HuH-7 (cell line): ENCODE measurements around the gene KRABD2.
"Not testable (repeated sequence)": the region's sequence is repeated elsewhere in the genome, so short reads cannot be mapped to it uniquely, and the experiment has no call there.

Source experiments
- DNase-seq: peaks from one replicate; pipeline ENCODE4 v3.0.0; 2011; ENCODE audit warnings: low spot score

Gene KRABD2

GRCh38 chr17:8360751-8361150 lies 15.8 kb downstream of the KRABD2 start:
- no peak for DNase-seq

- no peak for DNase-seq
Measured at GRCh38 chr17:8360260-8360659, 16.2 kb downstream of the KRABD2 start.

GRCh38 chr17:8359769-8360168 lies 16.7 kb downstream of the KRABD2 start:
- no peak for DNase-seq

- DNase-seq, result no peak
Measured at GRCh38 chr17:8357910-8358309, 18.6 kb downstream of the KRABD2 start.

GRCh38 chr17:8354236-8354635 lies 22.3 kb downstream of the KRABD2 start:
- no peak for DNase-seq

GRCh38 chr17:8353736-8354135 lies 22.8 kb downstream of the KRABD2 start:
- DNase-seq, result no peak

- DNase-seq, result no peak
Measured at GRCh38 chr17:8350339-8350738, 26.2 kb downstream of the KRABD2 start.

GRCh38 chr17:8347001-8347400 lies 29.5 kb downstream of the KRABD2 start:
- DNase-seq, result not testable (repeated sequence)

- no peak for DNase-seq
Measured at GRCh38 chr17:8345951-8346665, 30.4 kb downstream of the KRABD2 start.

GRCh38 chr17:8345052-8345690 lies 31.3 kb downstream of the KRABD2 start:
- no peak for DNase-seq

GRCh38 chr17:8341456-8341855 lies 35.0 kb downstream of the KRABD2 start:
- no peak for DNase-seq

- DNase-seq, result no peak
Measured at GRCh38 chr17:8339540-8339939, 37.0 kb downstream of the KRABD2 start, which contains the start of gene ODF4. TSS of gene ODF4 (plus strand) at chr17:8339840. CDS start at chr17:8340052, 212 bp downstream.

- DNase-seq, result no peak
Measured at GRCh38 chr17:8338753-8339140, 37.8 kb downstream of the KRABD2 start.

GRCh38 chr17:8337802-8338752 lies 38.4 kb downstream of the KRABD2 start:
- DNase-seq, result no peak

GRCh38 chr17:8333281-8333680 lies 43.2 kb downstream of the KRABD2 start:
- no peak for DNase-seq

GRCh38 chr17:8332688-8333087 lies 43.8 kb downstream of the KRABD2 start:
- no peak for DNase-seq

- DNase-seq, result no peak
Measured at GRCh38 chr17:8332128-8332527, 44.4 kb downstream of the KRABD2 start.

- no peak for DNase-seq
Measured at GRCh38 chr17:8327303-8327649, 49.2 kb downstream of the KRABD2 start.
